Upper lobe of left lung (tissue), 6 donors: Measurements from ENCODE around the gene GPC5. TPM values are rescaled to one million over a fixed set of nuclear protein-coding genes. Genes with fewer than 3 reads are reported as not detected.

ENCODE experiments used
- ATAC-seq, 2 donors: fragments of 200-7000 bp; cut with Tn5 transposase; one replicate each; pipeline ENCODE4 v1.9.1; 2022; ENCODE audit warnings: mild to moderate bottlenecking in 2 of 2, moderate library complexity in 2 of 2; ENCODE audit not compliant: low FRiP score in 2 of 2
- DNase-seq, 2 donors: peaks; one replicate each; pipeline ENCODE4 v3.0.0-alpha.2; 2019 to 2020
- H3K27ac ChIP-seq, 4 donors: fragments of 200-600 bp; sonication (generic); one replicate each; pipeline ENCODE4 v1.5.1; 2016 to 2019
- H3K27me3 ChIP-seq, 4 donors: fragments of 200-600 bp; sonication (generic); one replicate each; pipeline ENCODE4 v1.5.1; 2017 to 2019
- H3K36me3 ChIP-seq, 4 donors: fragments of 200-600 bp; sonication (generic); one replicate each; pipeline ENCODE4 v1.5.1; 2016 to 2019
- H3K4me1 ChIP-seq, 4 donors: fragments of 200-600 bp; sonication (generic); one replicate each; pipeline ENCODE4 v1.5.1; 2018 to 2019
- H3K4me3 ChIP-seq, 4 donors: fragments of 200-600 bp; sonication (generic); one replicate each; pipeline ENCODE4 v1.5.1; 2017 to 2019; ENCODE audit warnings: mild to moderate bottlenecking in 2 of 4, moderate library complexity in 1 of 4
- H3K9me3 ChIP-seq, 4 donors: fragments of 200-600 bp; sonication (generic); one replicate each; pipeline ENCODE4 v1.5.1; 2018 to 2019
- CTCF ChIP-seq, 6 experiments: fragments of 450-650 bp in 4 of 6; fragments of 200-600 bp in 2 of 6; sonication (generic) in 2 of 6; IDR thresholded peaks; one replicate each; pipeline ENCODE4 v1.5.1; 2016 to 2019; ENCODE audit warnings: antibody characterized with exemption in 6 of 6
- EP300 ChIP-seq, 4 donors: sonication (generic); formaldehyde crosslinking; IDR thresholded peaks; one replicate each; pipeline ENCODE4 v1.5.1; 2017; ENCODE audit warnings: antibody characterized with exemption in 4 of 4, control low read depth in 2 of 4
- POLR2A ChIP-seq, 4 donors: fragments of 450-650 bp; IDR thresholded peaks; one replicate each; pipeline ENCODE4 v1.5.1; 2016 to 2017; ENCODE audit warnings: antibody characterized with exemption in 4 of 4, mild to moderate bottlenecking in 2 of 4
- POLR2AphosphoS5 ChIP-seq, 2 donors: sonication (generic); formaldehyde crosslinking; IDR thresholded peaks; one replicate each; pipeline ENCODE4 v1.5.1; 2017; ENCODE audit warnings: antibody characterized with exemption in 2 of 2
- WGBS, 2 donors: methylation state at CpG; one replicate each; pipeline ENCODE4 v1.1.5; 2017 to 2018; 5-methylcytosine and 5-hydroxymethylcytosine counted together
- total RNA-seq, 6 donors: library from RNA; depleted of rRNA in 4 of 6; stranded (reverse); fragments of >200 nt in 4 of 6; gene quantifications; one replicate each; pipeline versions ENCODE4 v1.1.0 to v1.2.1, GENCODE V29; 2016 to 2021
- donor health status: DM: no; HTN: no; CAD: no; lungs with moderate emphysema.
- donor health status: DM: no; HTN: yes; CAD: no; lungs with severe emphysema.

The GPC5 gene
- total RNA-seq, 6 donors from 2014 or later, result 7.6 to 51.4 (median 12.8) TPM

- H3K27me3 ChIP-seq, result no peaks in the 10 kb centered on the region
- H3K9me3 ChIP-seq, result no peaks in the 10 kb centered on the region
- 54 to 61% methylated on average over 2 of the region's 2 CpGs for WGBS, 2 donors
- no peaks in the 10 kb centered on the region for H3K4me1 ChIP-seq
- no peaks in the 10 kb centered on the region for H3K36me3 ChIP-seq
- DNase-seq (no peak), ATAC-seq (no peak)
- TF ChIP-seq CTCF (IDR thresholded peaks at IDR 0.05) (no peak), EP300 (IDR thresholded peaks at IDR 0.05) (no peak), POLR2A (IDR thresholded peaks at IDR 0.05) (no peak), POLR2AphosphoS5 (IDR thresholded peaks at IDR 0.05) (no peak)
- no peak overlapping the region for H3K27ac ChIP-seq
- H3K4me3 ChIP-seq, result no peak overlapping the region
Observed at GRCh38 chr13:92126399-92126798, 728.0 kb downstream of the GPC5 start.

DNA sequence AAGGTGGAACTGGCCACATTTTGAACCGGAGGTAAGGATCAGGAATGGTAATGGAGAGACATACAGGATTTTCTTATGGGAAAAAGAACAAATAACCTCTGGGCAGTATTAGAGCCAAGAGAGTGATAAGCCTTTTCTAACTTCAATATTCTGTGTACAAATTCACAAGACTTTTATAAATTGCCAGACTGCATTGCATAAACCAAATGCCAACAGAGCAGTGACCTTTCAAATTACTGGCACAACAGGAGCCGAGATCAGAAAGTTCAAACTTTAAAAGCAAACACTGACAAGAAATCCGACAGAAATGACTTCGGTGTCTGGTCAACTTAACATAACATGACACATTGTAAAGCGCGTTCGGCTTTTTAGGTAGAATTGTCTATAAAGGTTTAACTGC is 737.1 kb downstream of the GPC5 start:
- DNase-seq (no peak), ATAC-seq (no peak)
- Histone ChIP-seq H3K27ac (no peak overlapping the region), H3K4me1 (no peaks in the 10 kb centered on the region), H3K9me3 (no peaks in the 10 kb centered on the region), H3K36me3 (no peaks in the 10 kb centered on the region), H3K27me3 (no peaks in the 10 kb centered on the region), H3K4me3 (no peak overlapping the region)
- no peak for TF ChIP-seq CTCF (IDR thresholded peaks at IDR 0.05)
- no peak for TF ChIP-seq EP300 (IDR thresholded peaks at IDR 0.05)
- TF ChIP-seq POLR2AphosphoS5 (IDR thresholded peaks at IDR 0.05), result no peak
- no peak for TF ChIP-seq POLR2A (IDR thresholded peaks at IDR 0.05)
- WGBS, 2 donors, result 59 to 69% methylated on average over 7 of the region's 7 CpGs

GRCh38 chr13:92136449-92137155 is 738.2 kb downstream of the GPC5 start:
- TF ChIP-seq POLR2AphosphoS5 (IDR thresholded peaks at IDR 0.05) (no peak), EP300 (IDR thresholded peaks at IDR 0.05) (no peak), CTCF (IDR thresholded peaks at IDR 0.05) (no peak), POLR2A (IDR thresholded peaks at IDR 0.05) (no peak)
- 52 to 57% methylated on average over 6 of the region's 6 CpGs for WGBS, 2 donors
- DNase-seq, result no peak

DNA sequence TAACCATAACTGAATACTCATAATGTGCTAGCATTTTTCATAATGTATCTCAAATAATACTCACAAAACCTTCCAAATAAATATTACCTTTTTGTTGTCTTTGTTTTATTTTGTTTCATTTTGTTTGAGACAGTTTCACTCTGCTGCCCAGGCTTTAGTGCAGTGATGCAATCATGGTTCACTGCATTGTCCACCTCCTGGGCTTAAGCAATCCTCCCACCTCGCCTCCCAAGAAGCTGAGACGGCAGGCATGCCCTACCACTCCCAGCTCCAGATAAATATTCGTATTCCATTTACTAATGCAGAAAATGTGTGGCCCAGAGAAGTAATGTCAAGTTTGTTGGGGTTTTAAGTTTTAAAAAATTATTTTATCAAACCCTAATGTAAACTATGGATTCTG is 739.1 kb downstream of the GPC5 start:
- Histone ChIP-seq H3K27ac (no peak overlapping the region), H3K4me1 (no peaks in the 10 kb centered on the region), H3K36me3 (no peaks in the 10 kb centered on the region), H3K4me3 (no peak overlapping the region), H3K9me3 (no peaks in the 10 kb centered on the region), H3K27me3 (no peaks in the 10 kb centered on the region)
- 72 to 75% methylated on average over 3 of the region's 3 CpGs for WGBS, 2 donors
- ATAC-seq (no peak), DNase-seq (no peak)
- no peak for TF ChIP-seq CTCF (IDR thresholded peaks at IDR 0.05)
- no peak for TF ChIP-seq POLR2A (IDR thresholded peaks at IDR 0.05)
- no peak for TF ChIP-seq POLR2AphosphoS5 (IDR thresholded peaks at IDR 0.05)
- TF ChIP-seq EP300 (IDR thresholded peaks at IDR 0.05), result no peak

More at GRCh38 chr13:92136449-92137155, 738.2 kb downstream of the GPC5 start:
- no peak overlapping the region for H3K27ac ChIP-seq
- H3K4me1 ChIP-seq, result no peaks in the 10 kb centered on the region
- no peak overlapping the region for H3K4me3 ChIP-seq
- no peaks in the 10 kb centered on the region for H3K36me3 ChIP-seq
- no peaks in the 10 kb centered on the region for H3K9me3 ChIP-seq
- H3K27me3 ChIP-seq, result no peaks in the 10 kb centered on the region
- no peak for ATAC-seq

DNA sequence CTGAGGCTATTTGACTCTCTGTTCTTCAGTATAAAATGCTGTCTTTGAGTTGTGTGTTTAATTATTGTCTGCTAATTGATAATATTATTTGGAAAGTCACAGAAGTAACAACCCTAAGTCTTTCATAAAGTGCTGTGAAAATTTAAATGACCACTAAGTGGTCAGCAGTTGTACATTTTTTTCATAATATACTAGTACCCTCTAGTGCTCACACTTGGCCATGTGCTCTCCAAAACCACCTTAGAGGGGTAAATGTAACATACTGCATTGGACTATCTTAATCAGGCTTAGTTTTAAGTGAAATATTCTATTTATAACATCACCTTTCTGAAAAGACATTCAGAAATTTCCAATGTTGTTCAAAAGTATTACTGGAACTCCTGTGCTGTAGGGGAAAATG is 745.3 kb downstream of the GPC5 start:
- Histone ChIP-seq H3K27me3 (no peaks in the 10 kb centered on the region), H3K27ac (no peak overlapping the region), H3K4me1 (no peaks in the 10 kb centered on the region), H3K36me3 (no peaks in the 10 kb centered on the region), H3K9me3 (no peaks in the 10 kb centered on the region), H3K4me3 (no peak overlapping the region)
- DNase-seq, result no peak
- ATAC-seq, result no peak
- TF ChIP-seq EP300 (IDR thresholded peaks at IDR 0.05) (no peak), POLR2A (IDR thresholded peaks at IDR 0.05) (no peak), POLR2AphosphoS5 (IDR thresholded peaks at IDR 0.05) (no peak), CTCF (IDR thresholded peaks at IDR 0.05) (no peak)
